NCI-H748 treated with DMSO at 0.1 percent for 48 hours (cell line): ENCODE results near the gene ARPC5.
"Not testable (repeated sequence)": the region's sequence is repeated elsewhere in the genome, so short reads cannot be mapped to it uniquely, and the experiment has no call there.

Source experiments
- DNase-seq: peaks from one replicate; lab custom pipeline; 2025; lab: John Stamatoyannopoulos, UW

Gene ARPC5

GRCh38 chr1:183646776-183647175, 11.2 kb upstream of the ARPC5 start:
- no peak for DNase-seq

- DNase-seq: no peak
Observed at GRCh38 chr1:183645531-183645930, 9.9 kb upstream of the ARPC5 start.

- DNase-seq: no peak
Observed at GRCh38 chr1:183642166-183642565, 6.6 kb upstream of the ARPC5 start.

- no peak for DNase-seq
Observed at GRCh38 chr1:183640193-183640592, 4.6 kb upstream of the ARPC5 start.

- DNase-seq: no peak
Observed at GRCh38 chr1:183638649-183639387, 3.2 kb upstream of the ARPC5 start.

- no peak for DNase-seq
Observed at GRCh38 chr1:183636783-183637182, 1.2 kb upstream of the ARPC5 start.

GRCh38 chr1:183636334-183636682, 725 bp upstream of the ARPC5 start:
- no peak for DNase-seq

- no peak for DNase-seq
Observed at GRCh38 chr1:183635099-183635605, 431 bp downstream of the ARPC5 start.

GRCh38 chr1:183634429-183635065, 1.0 kb downstream of the ARPC5 start:
- DNase-seq: no peak

- no peak for DNase-seq
Observed at GRCh38 chr1:183633676-183634343, 1.8 kb downstream of the ARPC5 start.

GRCh38 chr1:183632964-183633363, 2.6 kb downstream of the ARPC5 start:
- no peak for DNase-seq

GRCh38 chr1:183632114-183632513, 3.5 kb downstream of the ARPC5 start:
- no peak for DNase-seq

- no peak for DNase-seq
Observed at GRCh38 chr1:183630748-183631147, 4.8 kb downstream of the ARPC5 start.

GRCh38 chr1:183628537-183628936, 7.0 kb downstream of the ARPC5 start:
- no peak for DNase-seq

GRCh38 chr1:183626236-183626635, 9.3 kb downstream of the ARPC5 start:
- not testable (repeated sequence) for DNase-seq

- DNase-seq: peak; percentile 32
Observed at GRCh38 chr1:183622884-183623785, 12.4 kb downstream of the ARPC5 start.

- DNase-seq: no peak
Observed at GRCh38 chr1:183622013-183622412, 13.6 kb downstream of the ARPC5 start.

- no peak for DNase-seq
Observed at GRCh38 chr1:183620311-183620710, 15.3 kb downstream of the ARPC5 start.

GRCh38 chr1:183619781-183620180, 15.8 kb downstream of the ARPC5 start:
- no peak for DNase-seq

- DNase-seq: not testable (repeated sequence)
Observed at GRCh38 chr1:183618202-183618601, 17.4 kb downstream of the ARPC5 start.

GRCh38 chr1:183612975-183613374, 22.6 kb downstream of the ARPC5 start:
- not testable (repeated sequence) for DNase-seq

GRCh38 chr1:183612407-183612806, 23.2 kb downstream of the ARPC5 start:
- DNase-seq: no peak
